Islet of Langerhans (tissue), 1 donor: ENCODE data around the gene ALS2CL.

Experiments
- FAIRE-seq: peaks from one replicate; lab custom pipeline; 2011; peaks lifted over from hg19 to GRCh38; lab: Jason Lieb, UNC

ALS2CL gene

DNA sequence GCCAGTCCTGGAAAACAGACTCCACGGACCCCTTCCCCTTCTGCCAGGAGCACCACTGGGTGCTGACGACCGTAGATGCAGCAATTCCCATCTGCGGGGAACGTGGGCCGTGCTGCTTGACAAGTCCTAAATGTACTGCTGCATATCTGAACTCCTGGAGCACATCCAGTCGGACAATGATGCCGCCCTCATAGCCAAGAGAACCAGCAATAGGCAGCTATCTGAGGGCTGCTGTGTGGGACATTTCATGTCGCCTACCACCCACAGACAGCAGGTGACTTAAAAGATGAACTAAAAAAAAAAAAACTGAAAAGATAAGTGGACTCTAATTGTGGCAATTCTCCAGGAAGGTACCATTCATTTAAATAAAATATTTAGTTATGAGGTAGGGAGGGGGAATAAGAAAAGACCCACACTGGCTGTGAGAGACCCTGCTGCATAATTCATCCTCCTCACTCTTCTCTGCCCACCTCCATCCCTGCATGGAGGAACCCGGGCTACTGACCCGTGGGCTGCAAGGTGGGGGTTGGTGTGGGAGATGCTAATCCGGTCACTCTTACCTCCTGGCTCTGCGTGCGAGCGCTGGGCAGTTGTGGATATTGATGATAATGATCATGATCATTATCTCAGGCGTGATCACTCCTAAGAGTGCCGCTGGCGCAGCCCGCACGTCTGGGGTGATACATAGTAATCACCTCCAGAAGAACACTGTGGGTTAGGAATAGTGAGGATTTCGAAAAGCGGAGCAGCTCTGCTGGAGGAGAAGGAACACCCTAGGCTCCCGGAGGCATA is 28.3 kb downstream of the ALS2CL start:
- FAIRE-seq: no peak

DNA sequence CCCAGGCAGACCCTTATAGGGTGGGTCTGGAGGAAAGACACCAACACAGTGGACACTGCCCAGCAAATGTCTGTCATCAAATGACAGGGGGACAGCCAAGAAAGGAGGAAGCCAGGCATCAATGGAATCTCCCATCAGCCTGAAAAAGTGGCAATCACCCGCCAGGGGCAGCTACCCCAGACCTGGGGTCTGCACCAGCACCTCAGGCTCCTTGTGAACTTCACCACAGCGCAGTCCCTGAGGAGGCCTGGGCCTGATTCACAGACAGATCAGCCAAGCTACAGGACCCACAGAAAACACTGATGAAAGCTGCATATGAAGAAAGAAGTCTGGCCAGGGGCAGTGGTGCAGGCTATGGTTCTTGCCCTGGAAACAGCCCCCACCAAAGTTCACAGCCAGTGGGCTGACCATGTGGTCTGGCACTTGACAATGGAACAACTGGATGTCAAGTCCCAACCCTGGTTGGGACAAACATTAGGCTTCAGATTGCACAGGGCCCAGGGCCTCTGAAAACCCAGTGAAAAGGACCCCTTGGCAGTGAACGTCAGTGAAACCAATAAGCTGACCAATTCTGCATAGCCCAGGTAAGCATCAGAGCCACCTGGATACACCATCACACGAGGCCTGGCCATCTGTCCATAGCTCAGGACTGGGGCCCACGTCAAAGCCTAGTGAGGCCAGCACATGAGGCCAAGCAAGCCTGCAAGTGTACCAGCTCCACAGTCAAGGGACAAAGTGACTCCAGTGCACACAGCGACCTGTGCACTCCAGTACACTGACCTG is 29.1 kb downstream of the ALS2CL start:
- no peak for FAIRE-seq

DNA sequence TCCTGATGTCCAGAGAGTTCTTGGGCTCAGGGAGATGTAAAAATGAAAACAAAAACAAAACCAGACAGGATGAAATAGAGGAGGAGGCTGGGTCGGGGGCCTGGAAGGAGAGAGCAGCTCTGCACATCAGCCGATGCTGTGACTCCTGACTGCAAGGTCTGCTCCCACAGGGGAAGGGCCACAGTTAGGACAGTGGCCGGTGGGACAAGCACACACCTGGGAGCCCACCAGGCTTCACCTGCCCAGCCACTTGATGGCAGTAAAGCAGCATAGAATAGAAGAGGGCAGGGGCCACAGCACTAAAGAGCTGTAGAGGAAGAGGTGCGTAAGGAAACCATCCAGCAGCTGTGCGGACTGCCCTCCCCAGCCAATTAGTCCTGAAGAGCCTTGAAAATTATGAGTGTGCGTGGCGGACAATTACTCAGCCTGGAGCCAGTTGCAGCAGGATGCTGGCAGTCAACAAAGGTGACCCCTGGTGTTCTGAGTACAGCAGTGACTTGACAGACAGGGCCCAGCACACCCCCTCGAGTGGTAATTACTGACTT is 29.8 kb downstream of the ALS2CL start:
- no peak for FAIRE-seq

DNA sequence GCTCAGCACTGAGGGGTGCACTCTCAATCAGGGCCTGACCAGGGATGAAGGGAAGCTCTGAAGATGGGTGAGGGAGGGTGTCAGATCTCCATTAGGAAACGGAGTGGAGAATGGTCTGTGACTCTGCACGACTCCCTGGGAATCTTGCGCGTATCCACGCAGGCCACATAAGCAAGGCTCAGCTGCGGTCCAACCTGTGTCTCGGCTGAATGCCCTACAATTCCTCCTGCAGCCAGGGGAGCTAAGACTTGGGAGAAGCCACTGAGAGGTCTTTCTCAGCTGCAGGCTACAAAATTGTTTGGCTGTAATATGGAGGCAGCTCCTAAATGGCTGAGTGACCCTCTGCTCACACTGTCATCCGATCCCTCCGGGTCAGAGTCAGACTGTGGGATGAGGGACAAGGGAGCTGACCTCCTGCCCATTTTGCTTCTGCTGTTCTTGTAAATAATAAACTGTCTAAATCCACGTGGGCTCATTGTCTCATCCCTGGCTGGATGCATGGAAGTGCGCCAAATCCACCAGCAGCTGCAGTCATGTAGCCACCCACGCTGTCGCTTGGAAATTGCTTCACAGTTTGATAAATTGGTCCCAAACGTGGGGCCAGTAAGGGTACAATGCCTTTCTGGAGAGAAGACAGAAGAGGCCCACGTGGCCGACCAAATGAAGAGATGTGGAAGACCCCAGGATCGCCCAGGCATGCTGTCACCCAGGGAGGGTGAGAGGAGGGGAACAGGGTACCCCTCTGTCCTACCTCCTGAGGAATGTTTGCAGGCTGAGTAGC is 30.5 kb downstream of the ALS2CL start:
- no peak for FAIRE-seq

DNA sequence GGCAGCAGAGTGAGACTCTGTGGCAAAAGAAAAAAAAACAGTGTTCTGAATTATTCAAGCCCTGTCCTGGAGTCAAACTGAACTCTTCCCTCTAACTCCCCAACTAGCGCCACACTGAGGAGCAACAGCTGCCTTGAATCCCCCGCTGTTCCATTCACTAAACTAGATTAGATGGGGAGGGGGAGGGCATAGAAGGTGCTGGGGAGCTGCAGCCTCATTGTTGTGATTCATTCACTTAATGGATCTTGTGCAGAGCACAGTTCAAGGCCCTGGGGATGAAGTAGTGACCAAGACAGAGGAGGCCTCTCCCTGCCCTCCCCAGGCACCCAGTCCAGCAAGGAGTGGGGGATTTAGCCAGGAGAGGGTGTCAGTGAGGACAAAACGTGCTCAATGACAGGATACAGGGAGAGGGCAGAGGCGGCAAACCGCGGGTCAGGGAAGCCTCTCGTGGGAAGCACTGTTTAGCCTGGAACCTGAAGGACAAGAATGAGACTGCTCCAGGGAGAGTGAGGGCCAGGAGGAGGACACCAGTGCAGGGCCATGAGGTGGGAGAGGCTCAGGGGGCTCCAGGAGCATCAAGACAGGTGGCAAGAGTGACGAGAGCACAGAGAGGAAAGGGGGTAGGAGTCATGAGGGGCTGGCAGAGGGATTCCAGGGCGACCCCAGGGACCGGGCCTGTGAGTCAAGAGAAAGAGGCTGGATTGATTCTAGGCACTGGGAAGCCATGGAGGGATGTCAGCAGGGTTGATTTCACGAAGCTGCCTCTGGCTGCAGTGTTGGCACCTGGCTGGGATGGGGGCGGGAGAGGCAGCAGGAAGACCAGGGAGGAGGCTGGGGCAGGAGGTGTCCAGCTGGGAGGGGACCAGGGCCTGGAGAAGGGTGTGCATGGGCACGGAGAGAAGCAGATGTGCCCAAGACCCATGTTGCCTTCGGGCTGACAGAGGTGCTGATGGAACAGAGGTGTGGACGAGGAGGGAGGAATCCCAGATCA is 31.4 kb downstream of the ALS2CL start:
- no peak for FAIRE-seq

DNA sequence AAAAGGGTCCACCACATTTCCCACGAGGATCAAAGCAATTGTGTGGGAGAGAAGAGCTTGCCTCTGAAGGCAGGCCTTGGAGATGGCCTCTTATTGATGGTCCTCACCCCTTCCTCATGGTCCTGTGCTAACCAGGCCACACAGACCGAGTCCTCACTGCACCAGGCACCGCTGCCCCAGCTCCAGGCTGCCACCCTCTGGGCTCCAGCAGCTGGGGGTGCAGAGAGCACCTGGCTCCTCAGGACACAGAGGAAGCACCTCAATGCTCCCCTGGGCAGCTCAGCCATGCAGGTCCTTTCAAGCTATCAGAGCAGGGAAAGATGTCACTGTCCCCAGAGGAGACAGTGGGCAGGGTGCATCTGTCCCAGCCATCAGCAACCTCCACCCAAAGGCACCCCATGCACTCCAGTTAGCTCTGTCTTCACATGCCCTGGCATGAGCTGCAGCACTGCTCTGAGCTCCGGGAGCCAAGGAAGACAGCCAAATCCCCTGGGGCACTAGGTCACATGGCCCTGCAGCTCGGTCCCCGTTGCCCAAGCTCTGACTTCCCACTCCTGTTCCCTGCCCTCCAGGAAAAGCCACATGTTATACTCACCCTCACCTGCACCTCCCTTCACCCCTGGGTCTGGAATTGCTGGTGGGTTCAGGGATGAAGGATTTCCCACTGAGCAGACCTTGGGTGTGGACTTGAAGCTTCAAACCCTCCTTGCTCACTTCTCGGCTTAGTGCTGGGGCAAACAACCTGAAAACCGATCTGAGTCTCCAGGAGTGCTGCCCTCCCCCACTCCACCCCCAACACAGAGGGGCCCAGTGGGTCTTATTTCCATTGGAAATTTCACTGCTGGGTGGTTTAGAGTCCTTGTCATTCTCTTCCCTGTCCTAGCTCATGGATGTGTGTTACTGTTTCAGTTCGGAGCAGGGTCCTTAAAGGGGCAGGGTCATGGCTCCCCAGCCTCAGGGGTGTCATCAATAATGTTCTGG is 32.6 kb downstream of the ALS2CL start:
- FAIRE-seq: no peak

DNA sequence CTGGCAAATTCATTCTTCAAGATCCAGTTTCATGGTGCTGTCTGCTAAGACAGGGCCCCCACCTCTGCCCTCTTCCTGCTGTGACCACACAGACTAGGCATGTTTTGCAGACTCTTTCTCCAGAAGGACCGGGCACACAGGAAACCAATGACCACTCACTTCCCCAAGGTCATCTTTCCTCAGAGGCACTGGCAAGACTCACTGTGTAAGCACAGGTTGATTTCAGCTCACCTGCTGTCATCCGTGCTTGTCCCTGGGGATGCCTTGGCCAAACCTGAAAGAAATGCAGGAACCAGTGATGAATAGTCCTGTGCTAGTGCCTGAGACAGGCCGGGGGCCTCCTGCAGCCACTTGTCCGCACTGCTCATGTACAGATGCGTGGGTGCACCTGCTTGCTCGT is 33.5 kb downstream of the ALS2CL start:
- no peak for FAIRE-seq

DNA sequence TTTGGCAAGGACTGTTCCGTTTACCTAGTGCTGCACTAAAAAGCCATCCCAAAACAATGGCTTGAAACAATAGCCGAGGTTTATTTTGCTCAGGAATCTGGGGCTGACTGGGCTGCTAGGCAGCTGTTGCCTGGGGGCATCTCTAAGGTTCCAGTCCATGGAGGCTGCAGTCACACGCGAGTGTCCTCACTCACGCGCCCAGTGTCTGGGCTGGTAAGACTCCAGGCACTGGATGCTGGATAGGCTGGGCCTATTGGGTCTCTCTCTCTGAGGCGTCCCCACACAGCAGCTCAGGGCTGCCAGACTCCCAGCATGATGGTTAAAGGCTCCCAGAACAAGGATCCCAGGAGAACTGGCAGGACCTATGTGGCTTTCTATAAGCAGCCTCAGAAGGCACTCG is 34.2 kb downstream of the ALS2CL start:
- no peak for FAIRE-seq

DNA sequence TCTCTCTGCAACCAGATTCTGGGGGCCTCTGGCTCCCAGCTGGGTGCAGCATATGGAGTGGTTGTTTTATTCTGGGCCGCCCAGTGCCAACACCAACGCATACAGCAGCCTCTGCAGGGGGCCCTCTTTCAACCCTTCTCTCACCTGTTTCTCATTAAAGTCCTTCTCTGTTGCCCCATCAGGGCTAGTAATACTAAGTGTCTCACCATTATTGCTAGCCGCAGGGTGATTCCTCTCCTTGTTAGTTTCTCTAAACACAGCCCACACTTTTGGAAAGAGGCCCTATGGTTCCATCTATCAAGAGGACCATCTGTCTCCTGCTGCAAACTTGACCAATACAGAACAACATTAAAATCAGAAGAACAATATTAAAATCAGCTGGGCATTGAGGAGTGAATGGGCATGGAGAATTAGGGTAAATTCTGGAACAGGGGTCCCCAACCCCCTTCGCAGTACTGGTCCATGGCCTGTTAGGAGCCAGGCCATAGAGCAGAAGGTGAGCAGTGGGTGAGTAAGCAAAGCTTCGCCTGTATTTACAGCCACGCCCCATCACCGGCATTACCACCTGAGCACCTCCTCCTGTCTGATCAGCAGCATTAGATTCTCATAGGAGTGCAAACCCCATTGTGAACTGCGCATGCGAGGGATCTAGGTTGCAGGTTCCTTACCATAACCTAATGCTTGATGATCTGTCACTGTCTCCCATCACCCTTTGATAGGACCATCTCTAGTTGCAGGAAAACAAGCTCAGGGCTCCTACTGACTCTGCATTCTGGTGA is 36.5 kb downstream of the ALS2CL start:
- no peak for FAIRE-seq

DNA sequence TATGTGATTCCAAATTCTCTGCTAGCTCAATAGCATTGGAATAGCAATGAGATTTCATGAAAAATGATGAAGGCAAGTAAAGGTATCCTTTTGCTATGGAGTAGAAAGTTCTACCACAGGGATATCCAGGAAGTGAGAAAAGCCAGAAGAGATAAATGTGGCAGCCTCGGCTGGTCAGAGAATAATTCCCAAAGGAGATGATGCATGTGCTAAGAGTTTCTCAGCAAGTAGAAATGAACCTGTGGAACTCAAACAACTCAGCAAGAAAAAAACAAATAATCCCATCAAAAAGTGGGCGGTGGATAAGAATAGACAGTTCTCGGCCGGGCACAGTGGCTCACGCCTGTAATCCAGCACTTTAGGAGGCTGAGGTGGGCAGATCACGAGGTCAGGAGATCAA is 38.2 kb downstream of the ALS2CL start:
- no peak for FAIRE-seq

DNA sequence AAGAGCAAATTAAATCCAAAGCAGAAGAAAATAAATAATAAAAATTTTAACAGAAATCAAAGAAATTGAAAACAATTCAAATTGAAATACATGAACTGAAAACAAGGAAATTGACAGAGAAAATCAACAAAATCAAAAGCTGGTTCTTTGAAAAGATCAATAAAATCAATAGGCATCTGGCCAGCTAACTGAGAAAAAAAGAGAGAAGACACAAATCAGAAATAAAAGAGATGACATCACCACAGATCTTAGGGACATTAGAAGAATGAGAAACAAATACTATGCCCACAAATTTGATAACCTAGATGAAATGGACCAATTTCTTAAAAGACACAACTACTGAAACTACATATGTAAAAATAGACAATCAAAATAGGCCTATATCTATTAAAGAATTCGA is 42.4 kb downstream of the ALS2CL start:
- no peak for FAIRE-seq

DNA sequence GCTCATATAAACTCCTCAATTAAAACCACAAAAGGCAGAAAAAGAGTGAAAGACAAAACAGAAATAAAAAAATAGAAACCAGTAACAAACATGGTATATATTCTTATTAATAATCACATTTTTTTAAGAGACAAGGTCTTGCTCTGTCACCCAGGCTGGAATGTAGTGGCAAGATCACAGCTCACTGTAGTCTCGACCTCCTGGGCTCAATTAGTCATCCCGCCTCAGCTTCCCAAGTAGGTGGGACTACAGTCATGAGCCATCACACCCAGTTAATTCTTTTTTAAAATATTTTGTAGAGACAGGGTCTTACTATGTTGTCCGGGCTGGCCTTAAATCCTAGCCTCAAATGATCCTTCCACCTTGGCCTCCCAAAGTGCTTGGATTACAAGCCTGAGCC is 44.0 kb downstream of the ALS2CL start:
- no peak for FAIRE-seq

DNA sequence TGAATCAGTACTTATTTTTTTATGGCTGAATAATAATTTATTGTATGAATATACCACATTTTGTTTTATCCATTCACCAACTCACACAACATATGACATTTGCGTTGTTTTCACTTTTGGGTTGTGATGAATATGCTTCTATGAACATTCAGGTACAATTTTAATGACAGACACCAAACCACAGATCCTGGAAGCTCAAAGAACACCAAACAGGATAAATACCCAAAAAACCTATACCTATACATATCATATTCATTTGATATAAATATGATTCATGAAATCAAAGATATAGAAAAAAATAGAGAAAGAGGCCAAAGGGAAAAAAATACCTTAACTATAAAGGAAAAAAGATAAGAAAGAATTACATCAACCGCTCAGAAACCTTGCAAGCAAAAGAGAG is 45.4 kb downstream of the ALS2CL start:
- FAIRE-seq: no peak

DNA sequence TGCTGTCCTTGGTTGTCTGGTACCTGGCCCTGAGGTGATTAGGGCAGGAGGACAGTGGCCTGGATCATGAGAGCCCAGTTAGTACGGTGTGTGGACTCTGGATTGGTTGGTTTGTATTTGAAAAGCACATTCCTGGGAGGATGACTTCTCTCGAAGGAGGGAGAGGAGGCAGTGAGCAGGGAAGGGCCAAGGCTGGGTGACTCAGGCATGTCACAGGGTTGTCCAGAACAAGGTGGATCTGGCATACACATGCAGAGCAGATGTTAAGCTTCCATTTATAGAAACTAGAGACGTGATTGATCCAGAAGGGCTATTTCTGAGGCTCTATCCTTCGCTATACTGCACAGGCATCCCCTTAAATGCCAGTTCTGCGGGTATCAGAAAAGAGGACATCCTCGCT is 46.8 kb downstream of the ALS2CL start:
- FAIRE-seq: no peak

DNA sequence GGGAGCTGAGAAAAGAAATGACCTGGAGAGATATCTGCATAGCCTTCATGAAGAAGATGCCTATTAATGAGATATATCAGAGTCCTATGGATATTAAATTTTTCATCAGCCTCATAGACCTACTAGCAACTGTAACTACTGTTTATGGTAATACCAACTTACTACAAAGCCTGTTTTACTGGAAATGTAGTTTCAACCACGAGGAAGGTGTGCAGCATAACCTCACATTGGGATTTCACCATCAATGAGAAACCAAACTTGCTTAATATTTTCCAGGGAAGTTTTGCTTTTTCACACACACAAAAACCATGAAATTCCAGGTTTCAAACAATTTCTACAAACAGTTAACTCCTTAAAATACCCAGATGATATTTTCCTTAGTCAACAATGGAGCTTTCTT is 49.8 kb downstream of the ALS2CL start:
- no peak for FAIRE-seq

DNA sequence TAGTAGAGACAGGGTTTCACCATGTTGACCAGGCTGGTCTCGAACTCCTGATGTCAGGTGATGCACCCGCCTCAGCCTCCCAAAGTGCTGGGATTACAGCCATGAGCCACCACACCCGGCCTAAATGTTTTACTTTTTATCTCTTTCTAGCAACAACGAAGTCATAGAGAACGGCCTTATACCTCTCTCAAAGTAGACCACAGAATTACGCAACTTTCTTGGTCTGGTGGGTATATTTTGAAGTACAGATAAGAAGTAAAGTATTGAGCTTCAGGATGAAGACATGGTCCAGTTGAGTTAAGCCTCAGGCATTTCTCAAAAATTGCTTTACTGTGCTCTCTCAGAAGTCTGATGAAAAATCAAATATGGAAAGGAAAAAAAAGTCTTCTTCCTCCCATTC is 50.5 kb downstream of the ALS2CL start:
- no peak for FAIRE-seq

DNA sequence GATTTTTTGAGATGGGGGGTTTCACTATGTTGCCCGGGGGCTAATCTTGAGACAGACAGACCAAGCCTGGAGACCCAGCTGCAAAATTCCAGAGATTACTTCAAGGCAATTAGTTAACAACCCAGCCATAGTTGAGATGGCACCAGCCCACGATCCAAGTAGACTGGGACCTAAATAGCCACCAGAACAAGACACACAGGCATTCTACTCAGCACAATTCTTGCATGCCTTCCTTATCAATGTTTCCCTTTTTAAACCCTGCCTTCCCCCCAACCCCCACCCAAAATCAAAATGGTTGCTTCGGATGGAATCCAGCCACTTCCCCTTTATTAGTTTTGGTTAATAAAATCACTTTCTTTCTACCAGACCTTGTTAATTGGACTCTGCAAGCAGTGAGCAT is 52.6 kb downstream of the ALS2CL start:
- FAIRE-seq: no peak

DNA sequence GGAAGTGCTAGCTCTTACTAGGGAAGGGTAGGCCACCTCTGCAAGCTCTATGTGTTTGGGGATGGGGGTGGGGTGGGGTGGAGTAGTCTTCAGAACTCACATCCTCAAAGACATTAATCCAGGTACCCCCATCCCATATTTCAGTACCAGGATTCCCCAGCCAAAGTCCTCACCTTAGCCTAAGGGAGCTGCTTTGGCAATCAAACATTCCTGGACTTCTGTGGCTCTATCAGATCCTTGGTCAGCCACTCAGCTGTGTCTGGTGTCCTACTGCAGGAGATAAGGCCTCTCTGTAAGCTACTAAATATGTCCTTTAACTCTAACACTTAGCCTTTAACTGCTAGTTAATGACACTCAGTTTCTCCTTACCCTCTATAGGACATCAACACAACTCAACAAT is 54.3 kb downstream of the ALS2CL start:
- no peak for FAIRE-seq

DNA sequence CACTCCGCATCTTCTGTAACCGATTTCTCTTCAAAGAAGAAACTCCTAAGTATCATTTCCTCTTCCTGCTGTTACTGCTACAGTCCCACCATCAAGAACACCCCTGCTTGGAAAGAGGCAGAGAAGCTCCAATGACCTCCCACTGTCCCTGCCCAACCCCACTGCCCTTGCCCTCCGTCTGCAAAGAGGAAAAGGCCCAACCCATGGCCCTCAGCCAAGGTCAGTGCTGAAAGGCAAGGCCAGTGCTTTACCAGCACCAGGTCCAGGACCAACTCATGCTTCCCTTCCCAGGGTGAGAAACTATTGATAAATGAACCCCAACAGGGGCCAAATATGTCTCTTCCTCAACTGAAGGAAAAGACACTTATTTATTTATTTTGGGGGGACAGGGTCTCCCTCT is 58.6 kb downstream of the ALS2CL start:
- FAIRE-seq: no peak

DNA sequence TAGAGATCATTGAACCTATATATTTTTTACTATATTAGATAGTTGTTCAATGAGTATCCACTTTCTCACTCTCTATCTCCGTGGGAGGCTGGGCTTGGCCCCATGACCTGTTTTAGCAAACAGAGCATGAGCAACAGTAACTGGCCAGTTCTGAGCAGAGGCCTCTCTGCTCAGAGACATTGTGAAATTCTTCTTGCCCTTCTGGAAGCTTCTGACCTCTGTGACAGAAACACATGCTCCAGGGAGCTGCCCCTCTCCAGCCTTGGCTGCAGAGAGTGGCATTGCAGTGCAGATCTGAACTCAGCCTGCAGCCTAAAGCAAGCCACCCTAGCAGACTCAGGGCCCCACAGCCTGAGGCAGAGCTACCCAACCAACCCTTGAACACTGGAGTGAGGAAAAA is 60.7 kb downstream of the ALS2CL start:
- no peak for FAIRE-seq
